ENCODE measurements around the gene FHOD3.

Gene FHOD3

GRCh38 chr18:36653870-36654269, 356.4 kb downstream of the FHOD3 start:
- H3K36me3 ChIP-seq (ENCODE audit: control insufficient read depth in 2 of 2, insufficient read depth in 1 of 2, low read length in 2 of 2) = no peaks in the 10 kb centered on the region
- no peak overlapping the region for H3K27ac ChIP-seq (ENCODE audit: extremely low read depth, low read depth, low read length)
- ChIA-PET CTCF (interaction anchor here (0.8 kb wide), 1 partner anchor 34 kb away, joined by 4 read pairs; no protein-coding TSS in a partner anchor), POLR2A (no interaction called here)
- TF ChIP-seq ZNF174 (tag by site-specific recombination; IDR thresholded peaks at IDR 0.05) (no peak), GLI4 (tag by site-specific recombination; IDR thresholded peaks at IDR 0.05) (no peak), ZNF302 (tag by site-specific recombination; IDR thresholded peaks at IDR 0.05; ENCODE audit: low read depth) (no peak)
- H3K4me3 ChIP-seq (ENCODE audit: low read depth, low read length) = no peak overlapping the region
- no peaks in the 10 kb centered on the region for H3K9me3 ChIP-seq (ENCODE audit: control insufficient read depth, insufficient read depth, low read depth, low read length)
- no peaks in the 10 kb centered on the region for H3K4me1 ChIP-seq (ENCODE audit: control insufficient read depth, insufficient read depth, low read length)

DNA sequence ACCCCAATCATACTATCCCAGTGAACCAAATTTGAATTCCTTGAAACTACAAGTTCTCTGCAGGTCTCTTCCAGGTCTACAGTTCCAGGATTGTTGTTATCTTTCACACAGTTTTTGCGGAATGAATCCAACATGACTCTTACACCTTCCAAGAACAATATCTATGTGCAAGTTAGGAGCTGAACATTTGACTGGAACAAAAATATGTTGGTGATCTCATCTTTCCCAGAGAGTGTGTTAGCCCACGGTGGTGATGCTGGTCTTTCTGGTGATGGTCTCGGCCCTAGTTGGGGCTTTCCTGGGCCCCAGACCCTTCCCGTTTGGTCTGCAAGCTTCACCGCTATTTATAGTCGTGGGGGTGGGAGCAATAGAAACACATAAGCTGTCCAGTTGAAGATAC, 357.6 kb downstream of the FHOD3 start:
- TF ChIP-seq, protein P1, sequence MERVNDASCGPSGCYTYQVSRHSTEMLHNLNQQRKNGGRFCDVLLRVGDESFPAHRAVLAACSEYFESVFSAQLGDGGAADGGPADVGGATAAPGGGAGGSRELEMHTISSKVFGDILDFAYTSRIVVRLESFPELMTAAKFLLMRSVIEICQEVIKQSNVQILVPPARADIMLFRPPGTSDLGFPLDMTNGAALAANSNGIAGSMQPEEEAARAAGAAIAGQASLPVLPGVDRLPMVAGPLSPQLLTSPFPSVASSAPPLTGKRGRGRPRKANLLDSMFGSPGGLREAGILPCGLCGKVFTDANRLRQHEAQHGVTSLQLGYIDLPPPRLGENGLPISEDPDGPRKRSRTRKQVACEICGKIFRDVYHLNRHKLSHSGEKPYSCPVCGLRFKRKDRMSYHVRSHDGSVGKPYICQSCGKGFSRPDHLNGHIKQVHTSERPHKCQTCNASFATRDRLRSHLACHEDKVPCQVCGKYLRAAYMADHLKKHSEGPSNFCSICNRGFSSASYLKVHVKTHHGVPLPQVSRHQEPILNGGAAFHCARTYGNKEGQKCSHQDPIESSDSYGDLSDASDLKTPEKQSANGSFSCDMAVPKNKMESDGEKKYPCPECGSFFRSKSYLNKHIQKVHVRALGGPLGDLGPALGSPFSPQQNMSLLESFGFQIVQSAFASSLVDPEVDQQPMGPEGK (tag by site-specific recombination; IDR thresholded peaks at IDR 0.05) = no peak
- TF ChIP-seq ZNF777 (tag by site-specific recombination; IDR thresholded peaks at IDR 0.05; ENCODE audit: borderline replicate concordance) (no peak), ZNF292 (tag by site-specific recombination; IDR thresholded peaks at IDR 0.05; ENCODE audit: borderline replicate concordance, low read depth) (no peak), OSR2 (tag by site-specific recombination; IDR thresholded peaks at IDR 0.05) (no peak), ZNF211 (tag by site-specific recombination; IDR thresholded peaks at IDR 0.05; ENCODE audit: low read depth) (no peak), ZBTB1 (tag by site-specific recombination; IDR thresholded peaks at IDR 0.05) (no peak), ZNF394 (tag by site-specific recombination; IDR thresholded peaks at IDR 0.05; ENCODE audit: borderline replicate concordance) (no peak), ZNF626 (tag by site-specific recombination; IDR thresholded peaks at IDR 0.05) (no peak), ZNF830 (tag by site-specific recombination; IDR thresholded peaks at IDR 0.05; ENCODE audit: low read depth) (no peak), ZNF843 (tag by site-specific recombination; IDR thresholded peaks at IDR 0.05) (no peak), ZNF677 (tag by site-specific recombination; IDR thresholded peaks at IDR 0.05) (no peak), ZNF202 (tag by site-specific recombination; IDR thresholded peaks at IDR 0.05; ENCODE audit: borderline replicate concordance) (no peak)
- TF ChIP-seq, protein P2, sequence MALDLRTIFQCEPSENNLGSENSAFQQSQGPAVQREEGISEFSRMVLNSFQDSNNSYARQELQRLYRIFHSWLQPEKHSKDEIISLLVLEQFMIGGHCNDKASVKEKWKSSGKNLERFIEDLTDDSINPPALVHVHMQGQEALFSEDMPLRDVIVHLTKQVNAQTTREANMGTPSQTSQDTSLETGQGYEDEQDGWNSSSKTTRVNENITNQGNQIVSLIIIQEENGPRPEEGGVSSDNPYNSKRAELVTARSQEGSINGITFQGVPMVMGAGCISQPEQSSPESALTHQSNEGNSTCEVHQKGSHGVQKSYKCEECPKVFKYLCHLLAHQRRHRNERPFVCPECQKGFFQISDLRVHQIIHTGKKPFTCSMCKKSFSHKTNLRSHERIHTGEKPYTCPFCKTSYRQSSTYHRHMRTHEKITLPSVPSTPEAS (tag by site-specific recombination; IDR thresholded peaks at IDR 0.05) = no peak
- TF ChIP-seq, protein P3, sequence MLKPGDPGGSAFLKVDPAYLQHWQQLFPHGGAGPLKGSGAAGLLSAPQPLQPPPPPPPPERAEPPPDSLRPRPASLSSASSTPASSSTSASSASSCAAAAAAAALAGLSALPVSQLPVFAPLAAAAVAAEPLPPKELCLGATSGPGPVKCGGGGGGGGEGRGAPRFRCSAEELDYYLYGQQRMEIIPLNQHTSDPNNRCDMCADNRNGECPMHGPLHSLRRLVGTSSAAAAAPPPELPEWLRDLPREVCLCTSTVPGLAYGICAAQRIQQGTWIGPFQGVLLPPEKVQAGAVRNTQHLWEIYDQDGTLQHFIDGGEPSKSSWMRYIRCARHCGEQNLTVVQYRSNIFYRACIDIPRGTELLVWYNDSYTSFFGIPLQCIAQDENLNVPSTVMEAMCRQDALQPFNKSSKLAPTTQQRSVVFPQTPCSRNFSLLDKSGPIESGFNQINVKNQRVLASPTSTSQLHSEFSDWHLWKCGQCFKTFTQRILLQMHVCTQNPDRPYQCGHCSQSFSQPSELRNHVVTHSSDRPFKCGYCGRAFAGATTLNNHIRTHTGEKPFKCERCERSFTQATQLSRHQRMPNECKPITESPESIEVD (tag by site-specific recombination; IDR thresholded peaks at IDR 0.05) = no peak
- H3K36me3 ChIP-seq (ENCODE audit: control insufficient read depth in 2 of 2, insufficient read depth in 1 of 2, low read length in 2 of 2) = no peaks in the 10 kb centered on the region
- no peaks in the 10 kb centered on the region for H3K4me1 ChIP-seq (ENCODE audit: control insufficient read depth, insufficient read depth, low read length)
- no peak overlapping the region for H3K4me3 ChIP-seq (ENCODE audit: low read depth, low read length)
- no peak overlapping the region for H3K27ac ChIP-seq (ENCODE audit: extremely low read depth, low read depth, low read length)
- ChIA-PET POLR2A (interaction anchor here (1.0 kb wide), 1 partner anchor 96 kb away, joined by 4 read pairs; no protein-coding TSS in a partner anchor), CTCF (no interaction called here)
- H3K9me3 ChIP-seq (ENCODE audit: control insufficient read depth, insufficient read depth, low read depth, low read length) = no peaks in the 10 kb centered on the region

DNA sequence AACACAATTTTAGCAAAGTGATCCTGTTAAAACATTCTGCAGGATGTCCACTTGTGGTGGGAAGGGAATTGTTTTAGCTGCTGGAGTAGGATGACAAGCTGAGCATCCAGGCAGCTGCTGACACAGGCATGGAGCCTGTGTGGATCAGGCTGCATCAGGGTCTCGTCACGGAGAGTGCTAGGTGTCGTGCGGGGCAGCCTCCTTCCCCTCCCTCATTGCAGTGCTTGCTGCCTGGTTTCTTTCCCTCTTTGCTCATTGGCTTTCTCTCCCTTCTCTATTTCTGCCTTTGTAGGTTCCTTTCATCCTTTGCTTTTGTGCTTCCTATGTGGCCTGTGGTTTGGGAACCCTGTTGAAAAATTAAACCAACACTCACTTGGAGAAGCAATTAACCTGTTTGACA, 358.4 kb downstream of the FHOD3 start:
- H3K4me3 ChIP-seq (ENCODE audit: low read depth, low read length) = no peak overlapping the region
- ChIA-PET POLR2A (no interaction called here), CTCF (no interaction called here)
- H3K27ac ChIP-seq (ENCODE audit: extremely low read depth, low read depth, low read length) = no peak overlapping the region
- H3K36me3 ChIP-seq (ENCODE audit: control insufficient read depth in 2 of 2, insufficient read depth in 1 of 2, low read length in 2 of 2) = no peaks in the 10 kb centered on the region
- H3K4me1 ChIP-seq (ENCODE audit: control insufficient read depth, insufficient read depth, low read length) = no peaks in the 10 kb centered on the region
- H3K9me3 ChIP-seq (ENCODE audit: control insufficient read depth, insufficient read depth, low read depth, low read length) = no peaks in the 10 kb centered on the region
- TF ChIP-seq, protein P4, sequence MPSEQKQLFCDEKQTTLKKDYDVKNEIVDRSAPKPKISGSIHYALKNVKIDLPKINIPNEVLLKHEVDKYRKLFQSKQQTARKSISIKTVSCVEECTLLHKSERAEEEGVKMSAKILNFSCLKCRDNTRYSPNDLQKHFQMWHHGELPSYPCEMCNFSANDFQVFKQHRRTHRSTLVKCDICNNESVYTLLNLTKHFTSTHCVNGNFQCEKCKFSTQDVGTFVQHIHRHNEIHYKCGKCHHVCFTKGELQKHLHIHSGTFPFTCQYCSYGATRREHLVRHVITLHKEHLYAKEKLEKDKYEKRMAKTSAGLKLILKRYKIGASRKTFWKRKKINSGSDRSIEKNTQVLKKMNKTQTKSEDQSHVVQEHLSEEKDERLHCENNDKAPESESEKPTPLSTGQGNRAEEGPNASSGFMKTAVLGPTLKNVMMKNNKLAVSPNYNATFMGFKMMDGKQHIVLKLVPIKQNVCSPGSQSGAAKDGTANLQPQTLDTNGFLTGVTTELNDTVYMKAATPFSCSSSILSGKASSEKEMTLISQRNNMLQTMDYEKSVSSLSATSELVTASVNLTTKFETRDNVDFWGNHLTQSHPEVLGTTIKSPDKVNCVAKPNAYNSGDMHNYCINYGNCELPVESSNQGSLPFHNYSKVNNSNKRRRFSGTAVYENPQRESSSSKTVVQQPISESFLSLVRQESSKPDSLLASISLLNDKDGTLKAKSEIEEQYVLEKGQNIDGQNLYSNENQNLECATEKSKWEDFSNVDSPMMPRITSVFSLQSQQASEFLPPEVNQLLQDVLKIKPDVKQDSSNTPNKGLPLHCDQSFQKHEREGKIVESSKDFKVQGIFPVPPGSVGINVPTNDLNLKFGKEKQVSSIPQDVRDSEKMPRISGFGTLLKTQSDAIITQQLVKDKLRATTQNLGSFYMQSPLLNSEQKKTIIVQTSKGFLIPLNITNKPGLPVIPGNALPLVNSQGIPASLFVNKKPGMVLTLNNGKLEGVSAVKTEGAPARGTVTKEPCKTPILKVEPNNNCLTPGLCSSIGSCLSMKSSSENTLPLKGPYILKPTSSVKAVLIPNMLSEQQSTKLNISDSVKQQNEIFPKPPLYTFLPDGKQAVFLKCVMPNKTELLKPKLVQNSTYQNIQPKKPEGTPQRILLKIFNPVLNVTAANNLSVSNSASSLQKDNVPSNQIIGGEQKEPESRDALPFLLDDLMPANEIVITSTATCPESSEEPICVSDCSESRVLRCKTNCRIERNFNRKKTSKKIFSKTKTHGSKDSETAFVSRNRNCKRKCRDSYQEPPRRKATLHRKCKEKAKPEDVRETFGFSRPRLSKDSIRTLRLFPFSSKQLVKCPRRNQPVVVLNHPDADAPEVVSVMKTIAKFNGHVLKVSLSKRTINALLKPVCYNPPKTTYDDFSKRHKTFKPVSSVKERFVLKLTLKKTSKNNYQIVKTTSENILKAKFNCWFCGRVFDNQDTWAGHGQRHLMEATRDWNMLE (tag by site-specific recombination; conservative IDR thresholded peaks at IDR 0.05; ENCODE audit: low read depth) = no peak
- TF ChIP-seq, protein P2 (tag by site-specific recombination; IDR thresholded peaks at IDR 0.05) = no peak
